ENCODE data around the gene JAZF1. TPM values are rescaled to one million over a fixed set of nuclear protein-coding genes. Genes with fewer than 3 reads are reported as not detected.

JAZF1 gene
- total RNA-seq, 1 donor from 2014 or later: 36.1 TPM

DNA sequence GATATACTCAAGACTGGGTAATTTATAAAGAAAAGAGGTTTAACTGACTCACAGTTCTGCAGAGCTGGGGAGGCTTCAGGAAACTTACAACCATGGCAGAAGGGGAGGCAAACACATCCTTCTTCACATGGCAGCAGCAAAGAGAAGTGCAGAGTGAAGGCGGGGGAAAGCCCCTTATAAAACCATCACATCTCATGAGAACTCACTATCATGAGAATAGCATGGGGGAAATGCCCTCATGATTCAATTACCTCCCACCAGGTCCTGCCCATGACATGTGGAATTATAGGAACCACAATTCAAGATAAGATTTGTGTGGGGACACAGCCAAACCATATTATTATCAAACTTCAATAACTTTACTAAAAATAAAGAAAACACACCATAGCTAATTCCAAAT lies 30.4 kb upstream of the JAZF1 start:
- intact Hi-C loops (cut with DNase I): no loop called here
- H3K9me3 ChIP-seq: no peaks in the 10 kb centered on the region
- no peaks in the 10 kb centered on the region for H3K36me3 ChIP-seq
- TF ChIP-seq POLR2AphosphoS5 (IDR thresholded peaks at IDR 0.05; ENCODE audit: insufficient read depth in 1 of 2, low read depth in 1 of 2) (no peak), POLR2A (IDR thresholded peaks at IDR 0.05) (no peak)
- TF ChIP-seq, protein P1, sequence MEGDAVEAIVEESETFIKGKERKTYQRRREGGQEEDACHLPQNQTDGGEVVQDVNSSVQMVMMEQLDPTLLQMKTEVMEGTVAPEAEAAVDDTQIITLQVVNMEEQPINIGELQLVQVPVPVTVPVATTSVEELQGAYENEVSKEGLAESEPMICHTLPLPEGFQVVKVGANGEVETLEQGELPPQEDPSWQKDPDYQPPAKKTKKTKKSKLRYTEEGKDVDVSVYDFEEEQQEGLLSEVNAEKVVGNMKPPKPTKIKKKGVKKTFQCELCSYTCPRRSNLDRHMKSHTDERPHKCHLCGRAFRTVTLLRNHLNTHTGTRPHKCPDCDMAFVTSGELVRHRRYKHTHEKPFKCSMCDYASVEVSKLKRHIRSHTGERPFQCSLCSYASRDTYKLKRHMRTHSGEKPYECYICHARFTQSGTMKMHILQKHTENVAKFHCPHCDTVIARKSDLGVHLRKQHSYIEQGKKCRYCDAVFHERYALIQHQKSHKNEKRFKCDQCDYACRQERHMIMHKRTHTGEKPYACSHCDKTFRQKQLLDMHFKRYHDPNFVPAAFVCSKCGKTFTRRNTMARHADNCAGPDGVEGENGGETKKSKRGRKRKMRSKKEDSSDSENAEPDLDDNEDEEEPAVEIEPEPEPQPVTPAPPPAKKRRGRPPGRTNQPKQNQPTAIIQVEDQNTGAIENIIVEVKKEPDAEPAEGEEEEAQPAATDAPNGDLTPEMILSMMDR (IDR thresholded peaks at IDR 0.05): no peak
- no peaks in the 10 kb centered on the region for H3K4me1 ChIP-seq
- DNase-seq (ENCODE audit: extremely low spot score in 2 of 2): no peak
- no peaks in the 10 kb centered on the region for H3K27me3 ChIP-seq
- H3K27ac ChIP-seq: no peak overlapping the region
- H3K4me3 ChIP-seq: no peak overlapping the region

DNA sequence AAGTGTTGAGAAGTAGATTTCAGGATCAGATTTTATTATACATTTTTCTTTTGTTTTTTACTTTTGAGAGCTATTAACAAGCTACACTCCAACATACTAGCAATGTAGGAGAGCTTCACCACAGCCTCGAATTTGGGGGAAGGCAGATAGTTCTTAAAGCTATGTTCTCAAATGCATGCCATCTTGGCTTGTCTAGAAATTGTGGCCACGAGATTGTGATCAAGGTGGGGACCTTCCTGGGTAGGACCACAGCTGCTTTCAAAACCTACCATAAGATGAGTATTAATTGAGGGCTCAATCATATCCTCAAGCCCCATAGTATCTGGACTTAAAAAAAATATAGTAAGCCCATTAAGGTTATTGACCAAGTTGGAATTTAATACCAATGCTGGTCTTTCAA lies 27.9 kb upstream of the JAZF1 start:
- no peak for DNase-seq (ENCODE audit: extremely low spot score in 2 of 2)
- Histone ChIP-seq H3K4me1 (no peaks in the 10 kb centered on the region), H3K27me3 (no peaks in the 10 kb centered on the region), H3K9me3 (no peaks in the 10 kb centered on the region), H3K27ac (no peak overlapping the region), H3K36me3 (no peaks in the 10 kb centered on the region), H3K4me3 (no peak overlapping the region)
- TF ChIP-seq POLR2A (IDR thresholded peaks at IDR 0.05): no peak
- TF ChIP-seq, protein P1 (IDR thresholded peaks at IDR 0.05): no peak
- no peak for TF ChIP-seq POLR2AphosphoS5 (IDR thresholded peaks at IDR 0.05; ENCODE audit: insufficient read depth in 1 of 2, low read depth in 1 of 2)
- intact Hi-C loops (cut with DNase I): no loop called here

DNA sequence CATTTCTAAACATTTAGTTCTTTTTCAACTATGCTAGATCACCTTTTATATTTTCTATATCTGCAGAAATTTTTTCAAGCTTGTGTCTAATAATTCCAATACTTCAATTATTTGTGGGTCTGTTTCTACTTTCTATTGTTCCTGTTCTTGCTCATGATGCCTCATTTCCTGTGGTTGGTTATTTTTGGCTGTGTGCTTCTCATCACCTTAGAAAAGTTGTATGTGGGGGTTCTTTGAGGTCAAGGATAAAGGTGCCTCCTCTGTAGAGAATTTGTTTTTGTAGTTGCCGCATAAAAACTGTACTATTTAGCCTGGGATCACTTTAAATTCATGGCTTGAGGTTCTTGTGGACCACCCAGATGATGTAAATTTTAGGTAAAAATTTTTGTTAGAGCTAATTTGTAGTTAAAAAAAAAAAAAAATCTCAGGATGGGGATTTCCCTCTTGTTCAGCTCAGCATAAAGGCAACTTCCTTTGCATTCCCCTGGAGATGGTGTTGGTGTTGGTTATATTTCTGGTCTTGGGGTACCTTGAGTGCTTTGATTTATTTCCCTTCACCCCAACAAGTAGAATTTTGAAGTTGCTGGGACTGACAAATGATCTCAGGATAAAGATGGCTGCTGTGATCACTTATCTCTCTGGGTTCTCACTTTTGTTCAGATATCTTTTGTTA lies 27.0 kb upstream of the JAZF1 start:
- TF ChIP-seq, protein P1 (IDR thresholded peaks at IDR 0.05): no peak
- TF ChIP-seq POLR2A (IDR thresholded peaks at IDR 0.05) (no peak), POLR2AphosphoS5 (IDR thresholded peaks at IDR 0.05; ENCODE audit: insufficient read depth in 1 of 2, low read depth in 1 of 2) (no peak)
- no peaks in the 10 kb centered on the region for H3K36me3 ChIP-seq
- no peak overlapping the region for H3K4me3 ChIP-seq
- intact Hi-C loops (cut with DNase I): no loop called here
- H3K27ac ChIP-seq: no peak overlapping the region
- DNase-seq (ENCODE audit: extremely low spot score in 2 of 2): no peak
- H3K27me3 ChIP-seq: no peaks in the 10 kb centered on the region
- no peaks in the 10 kb centered on the region for H3K9me3 ChIP-seq
- H3K4me1 ChIP-seq: no peaks in the 10 kb centered on the region

DNA sequence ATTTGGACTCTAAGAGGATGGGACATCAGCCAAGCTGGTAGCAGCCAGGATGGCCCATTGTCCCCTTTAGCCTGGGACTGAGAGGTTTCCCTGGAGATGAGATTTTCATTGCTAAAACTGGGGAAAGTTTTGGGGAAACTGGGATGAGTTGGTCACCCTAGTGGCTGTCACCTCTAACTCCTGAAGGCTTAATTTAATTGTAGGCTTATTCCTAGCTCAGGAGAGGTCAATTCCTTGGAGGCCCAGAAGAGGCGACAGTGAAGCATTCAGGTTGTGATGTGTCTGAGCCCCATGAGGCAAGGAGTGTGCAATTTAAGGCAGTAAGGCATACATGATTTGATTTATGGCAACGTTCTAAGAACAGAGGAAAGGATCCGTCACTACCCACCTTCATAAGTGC lies 24.9 kb upstream of the JAZF1 start:
- H3K36me3 ChIP-seq: no peaks in the 10 kb centered on the region
- no peak overlapping the region for H3K27ac ChIP-seq
- intact Hi-C loops (cut with DNase I): no loop called here
- TF ChIP-seq, protein P1 (IDR thresholded peaks at IDR 0.05): no peak
- TF ChIP-seq POLR2AphosphoS5 (IDR thresholded peaks at IDR 0.05; ENCODE audit: insufficient read depth in 1 of 2, low read depth in 1 of 2) (no peak), POLR2A (IDR thresholded peaks at IDR 0.05) (no peak)
- no peak for DNase-seq (ENCODE audit: extremely low spot score in 2 of 2)
- no peaks in the 10 kb centered on the region for H3K27me3 ChIP-seq
- H3K9me3 ChIP-seq: no peaks in the 10 kb centered on the region
- no peak overlapping the region for H3K4me3 ChIP-seq
- no peaks in the 10 kb centered on the region for H3K4me1 ChIP-seq

DNA sequence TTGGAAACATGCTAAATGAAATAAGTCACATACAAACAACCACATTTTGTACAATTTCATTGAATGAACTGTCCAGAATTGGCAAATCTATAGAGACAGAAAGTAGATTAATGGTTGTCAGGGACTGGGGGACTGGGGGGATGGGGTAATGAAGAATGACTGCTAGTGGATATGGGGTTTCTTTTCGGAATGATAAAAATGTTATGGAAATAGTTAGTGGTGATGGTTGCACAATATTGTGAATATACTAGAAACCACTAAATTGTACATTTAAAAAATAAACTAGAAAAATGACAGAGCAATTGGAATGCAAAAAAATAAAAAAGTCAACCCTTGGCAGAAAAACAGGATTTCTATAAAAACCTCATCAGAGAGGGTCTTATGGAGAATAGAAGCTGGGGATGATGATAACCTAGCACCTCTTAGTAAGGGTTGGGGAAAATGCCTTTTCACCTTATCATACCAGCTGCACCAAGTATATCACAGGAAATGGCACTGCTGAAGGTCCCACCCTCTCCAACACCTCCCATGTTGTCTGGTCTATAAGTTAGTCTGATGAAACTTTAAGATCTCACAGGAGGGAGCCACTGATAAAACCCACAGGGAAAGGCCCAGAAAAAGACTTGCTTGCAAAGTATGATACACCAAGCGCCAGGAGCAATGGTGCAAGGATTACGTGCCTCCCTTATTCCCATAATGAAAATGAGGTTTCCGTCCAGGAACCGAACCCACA lies 23.1 kb upstream of the JAZF1 start:
- Histone ChIP-seq H3K36me3 (no peaks in the 10 kb centered on the region), H3K4me3 (no peak overlapping the region), H3K4me1 (no peaks in the 10 kb centered on the region), H3K9me3 (no peaks in the 10 kb centered on the region), H3K27me3 (no peaks in the 10 kb centered on the region), H3K27ac (no peak overlapping the region)
- no peak for DNase-seq (ENCODE audit: extremely low spot score in 2 of 2)
- intact Hi-C loops (cut with DNase I): no loop called here
- no peak for TF ChIP-seq POLR2AphosphoS5 (IDR thresholded peaks at IDR 0.05; ENCODE audit: insufficient read depth in 1 of 2, low read depth in 1 of 2)
- TF ChIP-seq, protein P1 (IDR thresholded peaks at IDR 0.05): no peak
- no peak for TF ChIP-seq POLR2A (IDR thresholded peaks at IDR 0.05)
